Muscle of back (tissue), 13 donors: ENCODE data around the gene ZFP36. TPM values are rescaled to one million over a fixed set of nuclear protein-coding genes. Genes with fewer than 3 reads are reported as not detected.
A peak's percentile ranks its signal among the peaks of the same experiment; 100 is the strongest.
"Not testable (repeated sequence)": the region's sequence is repeated elsewhere in the genome, so short reads cannot be mapped to it uniquely, and the experiment has no call there.

Experiments
- DNase-seq, 3 donors: peaks; one replicate each; pipeline versions ENCODE4 v3.0.0 to v3.0.0-alpha.2; 2013
- long read RNA-seq, 9 donors: transcript quantifications; one replicate each; lab custom pipeline, GENCODE V29; 2026
- polyA plus RNA-seq, 10 donors: library from polyadenylated mRNA; unstranded; fragments of 120-200 nt; gene quantifications; one replicate each; pipeline ENCODE4 v1.2.1, GENCODE V29; 2013; ENCODE audit not compliant: insufficient read length in 10 of 10

Gene ZFP36, protein sequence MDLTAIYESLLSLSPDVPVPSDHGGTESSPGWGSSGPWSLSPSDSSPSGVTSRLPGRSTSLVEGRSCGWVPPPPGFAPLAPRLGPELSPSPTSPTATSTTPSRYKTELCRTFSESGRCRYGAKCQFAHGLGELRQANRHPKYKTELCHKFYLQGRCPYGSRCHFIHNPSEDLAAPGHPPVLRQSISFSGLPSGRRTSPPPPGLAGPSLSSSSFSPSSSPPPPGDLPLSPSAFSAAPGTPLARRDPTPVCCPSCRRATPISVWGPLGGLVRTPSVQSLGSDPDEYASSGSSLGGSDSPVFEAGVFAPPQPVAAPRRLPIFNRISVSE
- polyA plus RNA-seq: 100 to 1,000 TPM in 2 of 10 donors, 10 to 100 TPM in 8; 25.2 to 399 (median 70.0) TPM
- long read RNA-seq, donor 1, transcript ZFP36-203 (2 exons, 1,786 nt): major isoform, 58 of 69 reads
- long read RNA-seq, donor 1, partial matches to known transcripts: 0 of 69 reads
- long read RNA-seq, donor 1, other reads (novel, unspliced or antisense): 10 of 69 reads
- long read RNA-seq, donor 2, transcript ZFP36-203 (2 exons, 1,786 nt): major isoform, 15 of 22 reads
- long read RNA-seq, donor 2, partial matches to known transcripts: 7 of 22 reads
- long read RNA-seq, donor 2, other reads (novel, unspliced or antisense): 0 of 22 reads
- long read RNA-seq, donor 3: 0 reads
- long read RNA-seq, donor 4, transcript ZFP36-203 (2 exons, 1,786 nt): major isoform, 12 of 12 reads
- long read RNA-seq, donor 4, partial matches to known transcripts: 0 of 12 reads
- long read RNA-seq, donor 4, other reads (novel, unspliced or antisense): 0 of 12 reads
- long read RNA-seq, donor 5, transcript ZFP36-203 (2 exons, 1,786 nt): major isoform, 137 of 152 reads
- long read RNA-seq, donor 5, partial matches to known transcripts: 0 of 152 reads
- long read RNA-seq, donor 5, other reads (novel, unspliced or antisense): 14 of 152 reads
- long read RNA-seq, donor 6, transcript ZFP36-203 (2 exons, 1,786 nt): major isoform, 14 of 14 reads
- long read RNA-seq, donor 6, partial matches to known transcripts: 0 of 14 reads
- long read RNA-seq, donor 6, other reads (novel, unspliced or antisense): 0 of 14 reads
- long read RNA-seq, donor 7, transcript ZFP36-203 (2 exons, 1,786 nt): major isoform, 28 of 28 reads
- long read RNA-seq, donor 7, partial matches to known transcripts: 0 of 28 reads
- long read RNA-seq, donor 7, other reads (novel, unspliced or antisense): 0 of 28 reads
- long read RNA-seq, donor 8, transcript ZFP36-203 (2 exons, 1,786 nt): major isoform, 5 of 5 reads
- long read RNA-seq, donor 8, partial matches to known transcripts: 0 of 5 reads
- long read RNA-seq, donor 8, other reads (novel, unspliced or antisense): 0 of 5 reads
- long read RNA-seq, donor 9, transcript ZFP36-203 (2 exons, 1,786 nt): major isoform, 25 of 25 reads
- long read RNA-seq, donor 9, partial matches to known transcripts: 0 of 25 reads
- long read RNA-seq, donor 9, other reads (novel, unspliced or antisense): 0 of 25 reads

DNA sequence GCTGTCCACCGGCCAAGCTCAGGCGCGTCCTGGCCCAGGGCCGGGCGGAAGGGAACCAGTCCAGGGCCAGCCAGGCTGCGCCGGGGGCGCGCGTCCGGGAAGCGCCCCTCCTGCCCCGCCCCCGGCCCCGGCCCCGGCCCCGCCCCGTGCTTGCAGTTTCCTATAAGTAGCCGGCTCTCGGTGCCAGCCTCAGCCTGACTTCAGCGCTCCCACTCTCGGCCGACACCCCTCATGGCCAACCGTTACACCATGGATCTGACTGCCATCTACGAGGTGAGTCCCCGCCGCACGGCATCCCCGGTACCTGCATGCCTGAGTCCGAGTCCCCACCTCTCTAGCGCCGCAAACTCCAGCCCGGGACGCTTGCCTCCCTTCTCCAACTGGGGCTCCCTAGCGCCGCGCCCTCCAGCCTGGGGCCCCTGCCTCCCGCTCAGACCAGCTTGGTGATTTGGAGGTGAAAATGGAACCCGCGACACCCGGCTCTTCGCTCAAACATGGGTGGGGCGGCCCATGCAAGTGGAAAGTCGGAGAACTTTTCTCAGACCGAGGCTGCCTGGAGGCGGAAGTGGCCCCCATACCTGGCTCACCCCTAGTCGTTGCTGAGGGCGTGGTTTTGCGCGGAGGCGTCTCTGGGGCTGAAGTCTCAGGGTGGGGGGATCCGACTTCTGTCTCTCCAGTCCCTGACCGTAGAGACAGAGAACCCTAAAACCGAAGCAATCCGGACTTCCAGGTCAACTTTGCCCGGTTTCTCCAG is at the start of gene ZFP36:
Gene ZFP36, plus strand, starts transcription at position 192 of the 754 bp plus-strand sequence. Its CDS starts 58 bp downstream, at position 250.
- DNase-seq: peak in 2 of 3 donors; percentile 89 to 91

- DNase-seq: no peak
These were observed 47.6 kb upstream of the ZFP36 start for GRCh38 chr19:39359026-39359425.

- DNase-seq: no peak
These were observed 46.0 kb upstream of the ZFP36 start for GRCh38 chr19:39360599-39360998.

- no peak for DNase-seq
These were observed 43.7 kb upstream of the ZFP36 start for GRCh38 chr19:39362682-39363657.

DNA sequence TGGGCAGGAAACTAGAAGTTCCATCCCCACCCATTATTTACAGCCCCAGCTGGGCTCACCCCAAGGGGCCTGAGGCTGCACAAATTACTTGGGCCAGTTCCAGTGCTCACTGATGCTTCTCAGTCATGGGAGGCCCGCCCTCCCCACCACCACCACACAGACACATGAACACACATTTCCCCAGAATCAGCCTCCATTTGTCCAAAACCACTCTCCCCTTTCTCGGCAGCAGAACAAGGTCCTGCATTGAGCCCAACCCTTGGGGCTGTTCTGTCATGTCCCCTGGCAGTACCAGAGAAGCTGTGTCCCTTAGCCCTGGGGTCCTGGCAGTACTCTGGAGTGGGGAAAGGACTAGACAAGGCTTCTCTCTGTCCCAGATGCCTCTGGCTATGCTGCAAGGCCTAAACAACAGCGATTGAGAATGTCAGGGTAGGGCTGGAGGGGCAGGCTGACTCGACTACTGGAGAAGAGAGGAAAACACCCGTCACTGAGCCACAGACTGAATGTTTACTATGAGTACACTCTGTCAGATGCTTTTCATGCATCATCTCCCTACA is 42.7 kb upstream of the ZFP36 start:
- DNase-seq: peak in 2 of 3 donors; percentile 65 to 88

DNA sequence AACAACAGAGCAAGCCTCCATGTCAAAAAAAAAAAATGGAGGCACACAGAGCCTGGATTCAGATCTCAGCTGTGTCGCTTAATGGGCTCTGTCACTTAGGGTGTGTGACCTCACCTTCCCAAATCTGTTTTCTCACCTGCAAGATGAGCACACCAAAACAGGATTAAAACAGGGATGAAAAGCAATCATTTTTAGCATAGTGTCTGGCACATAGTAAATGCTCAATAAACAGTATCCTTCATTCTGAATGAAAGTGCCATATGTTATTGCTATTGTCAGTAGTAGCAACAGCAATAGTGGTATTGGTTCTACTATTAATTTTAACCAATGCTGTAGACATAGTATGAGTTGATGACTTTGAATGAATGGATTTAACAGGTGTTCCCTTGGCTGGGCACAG is 41.1 kb upstream of the ZFP36 start:
- no peak for DNase-seq

- no peak for DNase-seq
These were observed 37.4 kb upstream of the ZFP36 start for GRCh38 chr19:39369200-39369599.

- no peak for DNase-seq
These were observed 35.9 kb upstream of the ZFP36 start for GRCh38 chr19:39370735-39371134.

- peak; percentile 90 to 94 (median 91) for DNase-seq
These were observed 34.4 kb upstream of the ZFP36 start for GRCh38 chr19:39372047-39372802.

DNA sequence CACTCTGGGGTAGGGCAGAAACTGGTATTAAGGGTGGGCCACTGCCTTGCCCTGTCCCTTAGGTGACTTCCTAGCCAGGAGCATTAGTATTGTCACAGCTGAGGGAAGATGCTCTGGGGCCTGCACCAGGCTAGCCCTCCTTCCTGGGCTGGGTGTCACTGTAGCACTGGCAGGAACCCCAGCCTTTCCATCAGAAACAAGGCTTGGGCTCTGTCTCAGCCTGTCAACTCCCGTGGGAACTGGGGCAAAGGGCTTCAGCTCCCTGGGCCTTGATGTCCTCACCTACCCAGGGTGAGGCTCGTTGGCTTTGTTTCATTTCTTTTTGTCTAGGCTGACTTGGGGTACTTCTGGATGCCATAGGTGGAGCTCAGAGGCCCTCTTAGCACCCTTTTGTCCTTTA is 33.7 kb upstream of the ZFP36 start:
- no peak for DNase-seq

- no peak for DNase-seq
These were observed 30.7 kb upstream of the ZFP36 start for GRCh38 chr19:39375929-39376328.

DNA sequence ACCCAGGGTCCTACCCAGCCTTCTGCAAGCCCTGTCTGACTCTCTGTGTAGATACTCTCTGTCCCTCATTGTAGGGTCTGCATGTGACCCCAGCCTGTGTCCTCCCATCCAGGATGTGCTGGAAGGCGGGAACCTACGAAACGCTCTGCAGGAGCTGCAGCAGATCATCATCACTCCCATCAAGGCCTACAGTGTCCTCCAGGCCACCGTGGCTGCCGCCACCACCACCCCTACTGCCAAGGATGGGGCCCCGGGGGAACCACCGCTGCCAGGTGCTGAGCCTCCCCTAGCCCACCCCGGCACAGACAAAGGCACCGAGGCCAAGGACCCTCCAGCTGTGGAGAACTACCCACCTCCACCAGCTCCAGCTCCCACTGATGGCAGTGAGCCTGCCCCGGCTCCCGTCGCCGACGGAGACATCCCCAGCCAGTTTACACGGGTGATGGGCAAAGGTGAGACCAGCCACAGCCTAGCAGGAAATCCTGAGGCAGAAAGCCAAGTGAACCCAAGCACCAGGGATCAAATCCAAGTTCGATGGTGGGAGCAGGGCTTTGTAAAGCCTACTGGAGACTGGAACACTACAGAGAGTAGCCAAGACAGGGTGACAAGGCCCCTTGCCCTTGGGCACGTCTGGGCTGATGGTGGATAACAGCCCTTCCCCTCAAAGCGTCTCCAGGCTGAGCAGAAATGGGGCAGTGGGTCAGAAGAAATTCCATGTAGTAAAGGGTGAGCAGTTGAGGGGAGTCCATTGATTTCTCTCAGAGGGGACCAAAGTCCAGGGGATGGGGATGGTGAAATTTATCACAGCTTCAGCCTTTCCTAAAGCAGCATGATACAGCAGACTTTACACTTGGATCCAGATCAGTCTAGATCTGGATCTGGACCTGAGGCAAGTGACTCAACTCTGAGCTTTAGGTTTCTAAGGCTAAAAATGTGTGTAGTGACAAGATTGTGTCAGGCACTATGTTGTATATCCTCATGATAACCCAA is 29.0 kb upstream of the ZFP36 start:
- no peak for DNase-seq

GRCh38 chr19:39379366-39379765 is 27.3 kb upstream of the ZFP36 start:
- not testable (repeated sequence) for DNase-seq

DNA sequence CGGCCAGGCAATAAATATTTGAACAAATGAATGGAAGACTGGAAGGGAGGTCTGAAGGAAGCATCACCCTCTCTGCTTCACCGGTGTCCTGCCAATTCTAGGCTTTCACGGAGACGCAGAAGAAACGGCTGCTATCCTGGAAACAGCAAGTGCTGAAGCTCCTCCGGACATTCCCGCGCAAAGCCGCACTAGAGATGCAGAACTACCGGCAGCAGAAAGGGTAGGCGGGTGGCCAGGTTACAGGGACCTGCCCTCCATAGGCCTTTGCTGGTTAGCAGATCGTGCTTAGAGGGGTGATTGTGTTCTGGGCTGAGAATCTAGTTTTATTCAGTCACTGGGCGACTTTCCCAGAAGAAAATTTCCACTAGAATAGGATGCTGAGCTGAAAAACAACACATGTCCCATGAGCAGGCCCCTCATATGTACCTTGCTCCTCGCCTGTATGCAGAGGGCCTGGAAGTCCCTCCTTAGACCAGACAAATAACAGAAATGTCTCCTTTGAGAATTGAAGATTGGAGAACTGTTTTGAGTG is 26.7 kb upstream of the ZFP36 start:
- peak in 1 of 3 donors; percentile 69 for DNase-seq

DNA sequence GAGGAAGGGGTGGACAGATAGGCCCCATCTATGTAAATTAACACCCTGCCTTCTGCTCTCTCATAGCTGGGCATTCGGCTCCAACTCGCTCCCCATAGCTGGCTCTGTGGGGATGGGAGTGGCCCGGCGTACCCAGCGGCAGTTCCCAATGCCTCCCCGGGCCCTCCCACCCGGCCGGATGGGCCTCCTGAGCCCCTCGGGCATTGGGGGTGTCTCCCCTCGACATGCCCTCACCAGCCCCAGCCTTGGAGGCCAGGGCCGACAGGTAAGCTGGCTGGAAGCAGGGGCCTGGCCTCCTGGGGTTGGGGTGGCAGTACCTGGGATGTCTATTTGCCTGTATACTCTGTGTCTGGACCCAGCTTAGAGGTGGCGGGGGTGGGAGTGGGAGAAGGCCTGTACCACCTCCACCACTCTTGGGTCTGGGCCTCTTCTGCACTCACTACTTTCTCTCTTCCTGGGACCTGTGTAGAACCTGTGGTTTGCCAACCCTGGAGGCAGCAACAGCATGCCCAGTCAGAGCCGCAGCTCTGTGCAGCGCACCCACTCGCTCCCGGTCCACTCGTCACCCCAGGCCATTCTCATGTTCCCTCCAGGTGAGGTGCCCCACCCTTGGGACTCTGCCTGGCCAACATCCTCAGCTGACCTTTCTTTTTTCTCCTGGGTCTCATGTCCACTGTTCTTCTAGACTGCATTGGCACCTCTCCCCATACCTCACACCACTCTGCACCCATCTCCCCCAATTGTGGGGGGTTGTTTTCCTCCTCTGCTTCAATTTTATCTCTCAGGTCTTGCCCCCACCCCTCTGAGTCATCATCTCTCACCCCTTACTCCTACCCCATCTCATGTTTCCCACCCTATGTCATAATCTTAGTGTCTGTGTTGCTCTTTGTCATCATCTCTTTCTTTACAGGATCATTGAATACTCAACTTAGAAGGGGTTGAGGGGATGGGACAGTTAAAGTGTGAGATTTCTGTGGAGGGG is 25.8 kb upstream of the ZFP36 start:
- DNase-seq: no peak
